ENCODE measurements around the gene ZYX. TPM values are rescaled to one million over a fixed set of nuclear protein-coding genes. Genes with fewer than 3 reads are reported as not detected.

Gene ZYX
- total RNA-seq, 3 donors from 2014 or later: 49.0 to 203 (median 109) TPM

- H3K36me3 ChIP-seq (ENCODE audit: low read depth): no peaks in the 10 kb centered on the region
- peak overlapping the region; percentile 77 for H3K4me3 ChIP-seq
- intact Hi-C loops (cut with DNase I, micrococcal nuclease): no loop called here
- peak; percentile 92 to 95 (median 94) for DNase-seq
- H3K9me3 ChIP-seq: no peaks in the 10 kb centered on the region
- peaks cover 29% of the 10 kb centered on the region for H3K4me1 ChIP-seq (ENCODE audit: low read depth)
- peak; percentile 77 for ATAC-seq
- TF ChIP-seq CTCF (IDR thresholded peaks at IDR 0.05): peak; percentile 87
Observed at GRCh38 chr7:143380260-143380645, 892 bp upstream of the ZYX start.

- TF ChIP-seq CTCF (IDR thresholded peaks at IDR 0.05): no peak
- H3K36me3 ChIP-seq (ENCODE audit: low read depth): no peaks in the 10 kb centered on the region
- DNase-seq: peak; percentile 72 to 84 (median 82)
- peak overlapping the region; percentile 77 for H3K4me3 ChIP-seq
- H3K9me3 ChIP-seq: no peaks in the 10 kb centered on the region
- intact Hi-C loops (cut with DNase I, micrococcal nuclease): no loop called here
- H3K4me1 ChIP-seq (ENCODE audit: low read depth): peaks cover 32% of the 10 kb centered on the region
- peak; percentile 0 for ATAC-seq
Observed at GRCh38 chr7:143381427-143382125, 431 bp downstream of the ZYX start.

GRCh38 chr7:143382126-143382790, 1.1 kb downstream of the ZYX start:
- Histone ChIP-seq H3K9me3 (no peaks in the 10 kb centered on the region), H3K36me3 (ENCODE audit: low read depth) (no peaks in the 10 kb centered on the region), H3K4me3 (peak overlapping the region; percentile 77), H3K4me1 (ENCODE audit: low read depth) (peaks cover 32% of the 10 kb centered on the region)
- DNase-seq (peak in 1 of 3 donors; percentile 52), ATAC-seq (no peak)
- no peak for TF ChIP-seq CTCF (IDR thresholded peaks at IDR 0.05)
- intact Hi-C loops (cut with DNase I, micrococcal nuclease): no loop called here

- Histone ChIP-seq H3K9me3 (no peaks in the 10 kb centered on the region), H3K36me3 (ENCODE audit: low read depth) (no peaks in the 10 kb centered on the region), H3K4me3 (no peak overlapping the region), H3K4me1 (ENCODE audit: low read depth) (peaks cover 32% of the 10 kb centered on the region)
- intact Hi-C loops (cut with DNase I, micrococcal nuclease): no loop called here
- DNase-seq: peak in 1 of 3 donors; percentile 34
- no peak for ATAC-seq
- no peak for TF ChIP-seq CTCF (IDR thresholded peaks at IDR 0.05)
Observed at GRCh38 chr7:143382791-143383641, 1.9 kb downstream of the ZYX start.

- TF ChIP-seq CTCF (IDR thresholded peaks at IDR 0.05): no peak
- peak in 1 of 3 donors; percentile 19 for DNase-seq
- Histone ChIP-seq H3K9me3 (no peaks in the 10 kb centered on the region), H3K36me3 (ENCODE audit: low read depth) (no peaks in the 10 kb centered on the region), H3K4me1 (ENCODE audit: low read depth) (peaks cover 32% of the 10 kb centered on the region), H3K4me3 (no peak overlapping the region)
- ATAC-seq: no peak
- intact Hi-C loops (cut with DNase I, micrococcal nuclease): no loop called here
Observed at GRCh38 chr7:143383642-143383957, 2.5 kb downstream of the ZYX start.
